Hypothalamus (tissue), 51 donors: ENCODE data around the gene MACROD2.

Experiments used
- DNase-seq, 51 donors: peaks; one replicate each; lab custom pipeline; 2025; lab: John Stamatoyannopoulos, UW

The MACROD2 gene

DNA sequence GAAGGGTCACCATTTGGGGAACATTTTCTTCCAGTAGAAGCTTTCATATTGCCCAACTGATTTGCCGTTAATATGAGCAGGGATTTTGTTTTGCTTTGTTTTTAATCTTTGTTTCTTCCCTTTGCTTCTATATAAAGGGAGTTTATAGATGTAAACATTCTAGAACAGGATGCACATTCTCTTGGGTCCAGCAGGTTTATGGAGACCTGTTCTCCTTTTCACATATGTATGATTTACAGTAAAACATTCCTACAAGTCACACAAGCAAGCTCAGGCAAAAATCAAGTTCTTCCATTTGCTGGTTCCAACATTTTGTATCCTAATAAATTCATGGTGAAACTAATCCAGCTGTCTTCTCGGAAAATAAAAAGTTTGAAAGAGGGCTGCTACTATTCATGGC is 1424.5 kb downstream of the MACROD2 start:
- DNase-seq = no peak

GRCh38 chr20:15422966-15423365 is 1427.7 kb downstream of the MACROD2 start:
- DNase-seq = no peak

DNA sequence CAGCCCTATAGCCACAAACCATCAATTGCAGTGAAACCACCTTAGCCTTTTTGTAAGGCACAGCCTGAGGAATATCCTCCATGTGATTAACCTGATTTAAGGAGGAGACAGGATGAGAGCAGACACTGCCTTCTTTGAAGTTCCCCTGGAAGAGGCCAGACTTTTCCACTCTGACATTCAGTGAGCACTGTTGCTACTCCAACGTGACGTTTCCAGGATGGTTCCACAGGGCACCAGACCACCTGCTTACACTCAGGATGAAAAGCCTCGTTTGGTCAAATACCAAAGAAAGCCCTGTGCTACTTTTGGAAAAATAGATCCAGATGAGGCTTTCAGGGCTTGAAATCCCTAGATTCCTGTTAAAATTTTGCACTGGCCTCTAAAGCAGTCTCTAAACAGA is 1444.2 kb downstream of the MACROD2 start:
- DNase-seq = no peak

GRCh38 chr20:15440049-15440820 is 1444.9 kb downstream of the MACROD2 start:
- DNase-seq = no peak

DNA sequence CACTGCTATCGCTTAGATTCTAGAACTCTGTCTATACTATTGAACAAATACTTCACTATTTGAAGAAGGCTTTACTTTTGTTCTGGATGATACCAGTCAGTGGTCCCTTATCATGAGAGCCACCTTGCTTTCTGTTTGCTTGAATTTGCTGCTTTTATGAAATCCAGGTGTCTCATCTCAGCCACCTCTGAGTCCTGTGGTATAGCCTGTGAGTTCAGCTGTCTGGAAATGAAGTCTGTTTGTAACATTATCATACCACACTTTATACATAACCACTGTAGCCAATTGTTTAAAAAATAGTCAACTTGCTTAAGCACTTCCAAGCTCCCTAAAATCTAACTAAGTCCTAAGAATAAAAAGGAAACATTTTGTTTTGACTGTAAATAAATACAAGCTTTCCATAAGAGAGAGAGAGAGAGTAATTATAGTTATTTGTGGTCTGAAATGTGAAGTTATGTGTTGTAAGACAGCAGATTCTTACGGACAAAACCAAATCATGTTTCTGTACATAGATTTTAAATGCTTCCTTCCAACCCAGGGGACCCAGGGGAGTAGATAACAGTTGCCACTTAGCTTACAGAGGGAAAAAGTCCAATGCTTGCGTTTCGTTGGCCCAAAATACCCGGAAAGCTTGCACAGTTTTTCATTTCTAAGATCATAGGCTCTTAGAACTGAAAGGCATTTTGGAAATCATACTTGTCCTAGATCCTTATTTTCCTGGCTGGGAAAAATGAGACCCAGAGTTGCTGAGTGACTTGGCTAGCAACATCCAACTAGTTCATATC is 1449.9 kb downstream of the MACROD2 start:
- no peak for DNase-seq

- peak in 2 of 51 donors; percentile 1 to 3 for DNase-seq
Observed at GRCh38 chr20:15446373-15446772, 1451.1 kb downstream of the MACROD2 start.

DNA sequence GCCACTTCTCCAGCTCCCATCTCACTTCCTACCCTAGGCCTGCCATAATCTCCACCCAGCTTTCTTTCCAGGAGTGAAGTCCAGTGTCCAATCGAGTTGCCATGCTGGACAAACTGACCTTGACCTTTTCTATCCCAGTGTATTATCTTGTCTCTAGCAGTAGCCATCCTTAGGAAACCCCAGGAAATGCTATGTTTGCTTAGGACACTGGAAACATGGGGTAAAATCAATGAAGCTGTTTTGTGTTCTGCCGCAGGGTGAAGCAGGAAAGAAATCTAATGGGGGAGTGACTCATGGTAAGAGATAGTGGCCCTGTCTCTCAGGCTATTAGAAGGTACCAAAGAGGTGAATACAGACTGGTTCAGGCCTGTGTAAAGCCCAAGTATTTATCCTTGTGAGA is 1452.2 kb downstream of the MACROD2 start:
- no peak for DNase-seq

- no peak for DNase-seq
Observed at GRCh38 chr20:15449061-15449460, 1453.7 kb downstream of the MACROD2 start.

DNA sequence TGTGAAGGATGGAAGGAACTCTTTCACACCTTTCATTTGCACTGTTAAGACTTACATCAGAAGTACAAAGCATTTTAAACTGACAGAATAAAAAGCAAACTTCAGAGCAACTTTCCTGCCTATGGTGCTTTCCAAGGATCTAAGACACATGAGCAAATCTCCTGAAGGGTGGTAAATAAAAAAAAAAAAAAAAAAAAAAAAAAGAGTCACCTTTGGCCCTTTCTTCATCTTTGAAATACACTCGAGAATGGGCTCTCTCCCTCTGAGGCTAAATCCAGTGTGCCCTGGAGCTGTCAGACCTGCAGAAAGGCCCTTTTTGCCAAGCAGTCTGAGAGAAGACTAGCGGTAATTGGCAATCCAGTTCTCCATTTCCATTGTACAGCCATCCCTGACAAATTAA is 1455.9 kb downstream of the MACROD2 start:
- no peak for DNase-seq

DNA sequence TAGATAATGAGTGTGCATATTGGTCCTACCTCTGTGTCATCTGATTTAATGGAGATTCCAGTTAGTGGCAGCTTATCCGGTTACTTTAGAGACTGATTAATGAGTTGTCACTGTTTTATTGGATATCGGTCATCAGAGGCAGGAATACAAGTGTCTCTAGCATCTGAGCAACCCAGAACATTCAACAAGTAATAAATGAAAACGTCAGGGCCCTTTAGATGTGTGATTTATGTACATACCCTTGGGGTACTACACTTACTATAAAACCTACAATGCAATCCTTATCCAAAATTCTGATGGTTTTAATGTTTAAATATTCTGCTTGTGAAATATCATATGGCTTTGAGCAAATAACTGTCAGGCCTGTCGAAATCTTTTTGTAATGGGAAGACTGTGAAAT is 1460.0 kb downstream of the MACROD2 start:
- DNase-seq = no peak

DNA sequence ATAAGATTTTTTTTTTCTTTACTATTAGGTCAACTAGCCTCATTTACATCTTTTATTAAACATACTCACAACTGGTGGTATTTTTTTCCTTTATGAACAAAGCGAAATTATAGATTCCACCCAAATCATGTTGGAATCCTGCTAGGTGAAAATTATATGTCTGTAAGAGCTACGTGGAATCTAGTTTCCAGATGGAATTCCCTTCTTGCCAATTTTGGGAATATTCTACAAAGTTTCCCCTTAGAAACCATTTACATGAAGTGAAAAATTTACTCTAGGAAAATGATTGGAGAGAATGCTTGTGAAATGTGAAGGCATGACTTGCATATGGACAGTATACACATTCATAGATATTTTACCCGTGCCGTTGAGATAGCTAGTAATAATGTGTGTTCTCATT is 1466.6 kb downstream of the MACROD2 start:
- no peak for DNase-seq

DNA sequence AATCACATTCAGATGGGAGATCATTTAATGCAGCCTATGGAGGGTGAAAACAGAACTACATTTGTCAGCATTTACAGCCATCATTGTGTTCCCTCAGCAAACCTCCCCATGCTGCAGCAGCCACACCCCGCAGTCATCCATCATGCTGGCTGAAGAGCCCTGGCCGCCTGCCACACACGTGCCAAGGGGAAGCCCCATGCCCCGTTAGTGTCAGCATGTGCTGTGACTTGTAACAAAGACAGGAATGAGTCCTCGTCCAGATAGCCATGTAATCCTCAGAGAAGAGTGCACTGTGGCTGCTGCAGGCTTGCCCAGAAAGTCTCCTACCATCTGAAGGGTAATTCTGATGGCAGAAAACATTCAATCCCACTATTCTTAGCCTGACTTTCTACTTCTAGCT is 1480.2 kb downstream of the MACROD2 start:
- DNase-seq = peak in 19 of 51 donors; percentile 1 to 50 (median 4)

DNA sequence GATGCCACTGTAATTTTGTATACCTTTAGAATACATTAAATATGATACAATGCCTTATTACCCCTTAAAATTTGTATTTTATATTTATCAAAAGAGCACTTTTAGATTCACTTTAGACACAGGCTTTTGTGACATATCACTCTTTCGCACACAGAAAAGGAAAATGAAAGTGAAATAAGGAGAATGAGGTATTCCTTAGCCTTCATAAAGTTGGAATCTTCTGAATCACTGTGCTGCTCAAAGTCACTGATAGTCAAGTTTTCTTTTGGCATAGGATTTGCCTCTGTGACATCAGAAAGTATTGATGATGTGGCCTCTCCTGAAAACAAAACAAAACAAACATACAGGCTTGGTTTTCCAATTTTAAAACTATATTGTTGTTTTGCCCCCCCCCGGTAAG is 1480.9 kb downstream of the MACROD2 start:
- DNase-seq = no peak

- no peak for DNase-seq
Observed at GRCh38 chr20:15476781-15477180, 1481.5 kb downstream of the MACROD2 start.

- DNase-seq = no peak
Observed at GRCh38 chr20:15482525-15482924, 1487.2 kb downstream of the MACROD2 start.

GRCh38 chr20:15485519-15485918 is 1490.2 kb downstream of the MACROD2 start:
- no peak for DNase-seq

DNA sequence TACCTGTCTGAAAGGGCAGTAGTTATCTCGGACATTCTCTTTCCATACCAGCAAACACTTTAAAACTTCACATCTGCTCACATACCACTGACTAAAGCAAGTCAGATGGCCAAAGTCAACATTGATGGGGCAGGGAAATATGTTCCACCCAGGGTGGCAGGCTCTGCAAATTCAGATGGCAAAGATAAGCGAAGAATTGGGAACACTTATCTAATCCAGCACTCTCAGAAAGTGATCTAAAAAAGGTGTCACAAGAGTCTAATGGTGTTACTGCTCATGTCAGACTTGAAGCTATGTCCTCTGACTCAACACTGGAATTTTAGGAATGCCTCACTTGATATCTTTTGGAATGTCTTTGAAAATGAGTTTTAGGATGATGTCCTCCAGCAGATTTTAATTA is 1491.7 kb downstream of the MACROD2 start:
- DNase-seq = no peak

DNA sequence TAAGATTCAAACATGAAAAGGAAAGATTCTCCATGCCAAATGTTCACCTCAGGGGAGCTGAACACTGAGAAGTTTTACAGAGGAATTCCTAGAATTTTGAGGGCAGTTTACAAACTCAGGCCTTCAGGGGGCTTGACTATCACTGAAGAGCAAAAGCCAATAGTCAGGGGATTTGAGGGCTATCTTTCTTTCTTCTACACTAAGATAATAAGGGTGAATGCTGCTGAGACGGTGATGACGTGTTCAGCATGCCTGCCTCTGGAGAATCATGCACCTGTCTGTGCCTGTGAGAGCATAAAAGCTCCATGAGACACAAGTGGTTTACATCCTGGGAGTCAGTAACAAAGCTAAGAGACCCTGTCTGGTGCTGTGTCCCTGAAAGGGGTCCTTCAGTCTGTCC is 1492.4 kb downstream of the MACROD2 start:
- DNase-seq = no peak

- peak in 1 of 51 donors; percentile 2 for DNase-seq
Observed at GRCh38 chr20:15491575-15491974, 1496.3 kb downstream of the MACROD2 start.

DNA sequence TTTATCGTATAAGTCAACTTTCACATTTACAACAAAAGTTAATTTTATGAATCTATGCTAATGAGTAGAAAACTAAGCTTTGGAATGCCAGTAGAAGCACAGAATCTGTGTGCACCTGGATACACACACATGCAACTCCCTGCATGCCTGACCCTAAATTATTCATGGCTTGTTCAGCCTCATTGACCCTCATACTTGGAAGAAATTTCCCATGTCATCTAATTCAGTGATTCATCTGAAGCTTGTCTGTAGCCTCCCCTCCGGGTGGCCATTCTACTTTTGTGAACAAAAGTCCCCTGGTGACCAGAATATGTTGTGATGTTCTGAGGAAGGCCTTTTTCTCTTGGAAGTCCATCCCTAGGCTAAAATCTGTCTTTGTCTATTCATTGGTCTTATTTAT is 1499.5 kb downstream of the MACROD2 start:
- DNase-seq = no peak

DNA sequence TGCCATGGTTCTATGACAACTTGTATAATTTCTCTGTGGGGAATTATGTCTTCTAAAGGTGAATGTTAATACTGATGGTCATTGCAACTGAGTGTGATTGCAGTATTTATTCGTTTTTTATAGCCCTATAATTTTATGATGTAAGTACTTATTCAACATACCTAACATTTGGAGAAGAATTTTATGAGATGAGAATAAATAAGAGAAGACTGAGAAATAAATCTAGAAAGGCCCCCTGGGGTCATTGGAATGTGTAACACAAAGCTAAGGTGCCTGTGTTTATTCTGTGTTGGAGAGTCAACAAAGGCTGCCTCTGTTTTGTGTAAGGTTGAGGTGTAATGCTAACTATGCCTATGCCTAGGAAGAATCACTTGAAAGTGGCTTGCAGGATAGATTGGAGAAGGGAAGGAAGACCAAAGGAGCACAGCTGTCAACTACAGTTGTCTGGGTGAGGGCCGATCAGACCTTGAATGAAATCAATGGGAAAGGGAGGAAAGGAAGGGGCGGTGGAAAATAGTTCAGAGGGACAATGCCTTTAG is 1501.3 kb downstream of the MACROD2 start:
- no peak for DNase-seq

GRCh38 chr20:15498926-15499325 is 1503.6 kb downstream of the MACROD2 start:
- no peak for DNase-seq
